VCaP (cell line): ENCODE data around the gene TEDC1.

Experiments used
- H3K27ac ChIP-seq: fragments of 450-650 bp; 2 replicates; pipeline ENCODE4 v1.5.1; 2017
- TF ChIP-seq, protein P1 (sequence below): fragments of 450-650 bp; conservative IDR thresholded peaks from 2 replicates; pipeline ENCODE4 v1.5.1; 2017; ENCODE audit warnings: mild to moderate bottlenecking, moderate library complexity

TEDC1 gene

DNA sequence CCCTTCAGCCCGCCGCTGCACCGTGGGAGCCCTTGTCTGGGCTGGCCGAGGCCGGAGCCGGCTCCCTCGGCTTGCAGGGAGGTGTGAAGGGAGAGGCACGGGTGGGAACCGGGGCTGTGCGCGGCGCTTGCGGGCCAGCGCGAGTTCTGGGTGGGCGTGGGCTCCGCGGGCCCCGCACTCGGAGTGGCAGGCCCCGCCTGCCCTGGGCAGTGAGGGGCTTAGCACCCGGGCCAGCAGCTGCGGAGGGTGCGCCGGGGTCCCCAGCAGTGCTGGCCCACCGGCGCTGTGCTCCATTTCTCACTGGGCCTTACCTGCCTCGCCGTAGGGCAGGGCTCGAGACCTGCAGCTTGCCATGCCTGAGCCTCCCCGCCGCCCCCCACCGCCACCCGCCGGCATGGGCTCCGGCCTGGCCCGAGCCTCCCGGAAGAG lies 56.7 kb downstream of the TEDC1 start:
- H3K27ac ChIP-seq, result no peak overlapping the region

More for the DNA sequence above, 56.7 kb downstream of the TEDC1 start:
- TF ChIP-seq, protein P1, sequence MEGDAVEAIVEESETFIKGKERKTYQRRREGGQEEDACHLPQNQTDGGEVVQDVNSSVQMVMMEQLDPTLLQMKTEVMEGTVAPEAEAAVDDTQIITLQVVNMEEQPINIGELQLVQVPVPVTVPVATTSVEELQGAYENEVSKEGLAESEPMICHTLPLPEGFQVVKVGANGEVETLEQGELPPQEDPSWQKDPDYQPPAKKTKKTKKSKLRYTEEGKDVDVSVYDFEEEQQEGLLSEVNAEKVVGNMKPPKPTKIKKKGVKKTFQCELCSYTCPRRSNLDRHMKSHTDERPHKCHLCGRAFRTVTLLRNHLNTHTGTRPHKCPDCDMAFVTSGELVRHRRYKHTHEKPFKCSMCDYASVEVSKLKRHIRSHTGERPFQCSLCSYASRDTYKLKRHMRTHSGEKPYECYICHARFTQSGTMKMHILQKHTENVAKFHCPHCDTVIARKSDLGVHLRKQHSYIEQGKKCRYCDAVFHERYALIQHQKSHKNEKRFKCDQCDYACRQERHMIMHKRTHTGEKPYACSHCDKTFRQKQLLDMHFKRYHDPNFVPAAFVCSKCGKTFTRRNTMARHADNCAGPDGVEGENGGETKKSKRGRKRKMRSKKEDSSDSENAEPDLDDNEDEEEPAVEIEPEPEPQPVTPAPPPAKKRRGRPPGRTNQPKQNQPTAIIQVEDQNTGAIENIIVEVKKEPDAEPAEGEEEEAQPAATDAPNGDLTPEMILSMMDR, result no peak
